ENCODE results near the gene ECI2.
"Not testable (repeated sequence)": the region's sequence is repeated elsewhere in the genome, so short reads cannot be mapped to it uniquely, and the experiment has no call there.

ECI2 gene

DNA sequence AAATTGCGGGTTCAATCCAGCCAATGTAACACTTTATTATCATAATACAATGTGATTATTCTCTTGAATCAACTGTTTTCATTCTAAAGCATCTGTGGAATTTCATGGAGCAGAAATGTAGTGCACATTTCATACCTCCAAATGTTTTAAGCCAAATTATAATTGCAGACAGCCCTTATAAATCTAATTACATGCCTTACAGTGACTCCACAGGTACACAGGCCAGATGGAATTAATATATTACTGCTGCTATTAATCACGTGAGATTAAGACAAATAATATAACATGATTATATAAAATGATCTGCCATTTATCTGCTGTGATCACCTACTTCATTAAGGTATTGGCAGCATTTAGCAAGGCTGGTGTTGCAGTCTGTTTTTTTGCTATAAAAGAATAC lies 9.7 kb upstream of the ECI2 start:
- no peak for FAIRE-seq

DNA sequence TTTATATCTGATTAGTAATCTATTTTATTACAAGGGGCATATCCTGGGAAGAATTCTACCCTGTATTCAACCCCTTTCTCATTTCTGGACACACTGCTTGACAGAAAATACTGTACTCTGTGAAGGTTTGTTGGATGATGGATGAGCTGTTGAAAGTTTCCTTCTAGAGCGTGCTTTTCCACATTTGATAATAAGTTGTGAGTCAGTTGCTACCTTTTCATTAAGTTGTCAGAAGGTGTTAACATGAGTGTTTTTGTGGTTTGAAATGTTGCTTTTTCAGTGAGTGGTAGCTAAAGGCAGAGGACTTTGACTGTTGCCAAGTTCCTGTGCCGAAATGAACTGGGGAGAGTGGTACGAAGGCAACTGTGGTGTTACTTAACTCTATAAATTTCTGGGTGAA lies 3.9 kb upstream of the ECI2 start:
- FAIRE-seq = no peak
- no peak for DNase-seq (ENCODE audit: insufficient read length, low spot score)

More for the DNA sequence above, 9.7 kb upstream of the ECI2 start:
- DNase-seq (ENCODE audit: insufficient read length, low spot score) = no peak

- FAIRE-seq = no peak
These were observed 2.8 kb upstream of the ECI2 start for GRCh38 chr6:4138186-4138585.

DNA sequence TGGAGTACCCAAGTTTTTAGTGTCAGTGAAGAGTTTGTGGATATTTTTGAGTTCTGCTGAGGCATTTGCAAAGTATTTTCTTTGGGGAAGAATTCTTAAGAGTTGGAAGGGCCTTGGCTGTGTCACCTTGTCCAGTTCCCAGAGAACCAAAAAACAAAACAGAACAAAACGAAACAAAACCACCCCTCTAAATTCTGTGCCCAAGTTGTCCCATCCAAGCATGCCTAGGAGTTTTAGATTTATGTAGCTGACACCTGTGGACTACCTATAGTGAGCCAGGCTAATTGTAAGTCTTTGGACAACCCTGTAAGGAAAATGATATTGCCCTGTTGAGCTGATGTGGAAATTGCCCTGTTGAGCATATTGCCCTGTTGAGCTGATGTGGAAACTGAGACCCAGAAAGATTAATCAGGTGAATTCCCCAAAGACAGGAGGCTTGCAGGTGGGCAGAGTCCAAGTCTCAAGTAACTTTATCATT lies 1.0 kb upstream of the ECI2 start:
- DNase-seq (ENCODE audit: insufficient read length, low spot score) (no peak), FAIRE-seq (no peak)

More at GRCh38 chr6:4138186-4138585, 2.8 kb upstream of the ECI2 start:
- DNase-seq (ENCODE audit: insufficient read length, low spot score) = no peak

- FAIRE-seq = no peak
- peak; percentile 88 for DNase-seq (ENCODE audit: insufficient read length, low spot score)
These were observed 434 bp upstream of the ECI2 start for GRCh38 chr6:4135665-4136353.

DNA sequence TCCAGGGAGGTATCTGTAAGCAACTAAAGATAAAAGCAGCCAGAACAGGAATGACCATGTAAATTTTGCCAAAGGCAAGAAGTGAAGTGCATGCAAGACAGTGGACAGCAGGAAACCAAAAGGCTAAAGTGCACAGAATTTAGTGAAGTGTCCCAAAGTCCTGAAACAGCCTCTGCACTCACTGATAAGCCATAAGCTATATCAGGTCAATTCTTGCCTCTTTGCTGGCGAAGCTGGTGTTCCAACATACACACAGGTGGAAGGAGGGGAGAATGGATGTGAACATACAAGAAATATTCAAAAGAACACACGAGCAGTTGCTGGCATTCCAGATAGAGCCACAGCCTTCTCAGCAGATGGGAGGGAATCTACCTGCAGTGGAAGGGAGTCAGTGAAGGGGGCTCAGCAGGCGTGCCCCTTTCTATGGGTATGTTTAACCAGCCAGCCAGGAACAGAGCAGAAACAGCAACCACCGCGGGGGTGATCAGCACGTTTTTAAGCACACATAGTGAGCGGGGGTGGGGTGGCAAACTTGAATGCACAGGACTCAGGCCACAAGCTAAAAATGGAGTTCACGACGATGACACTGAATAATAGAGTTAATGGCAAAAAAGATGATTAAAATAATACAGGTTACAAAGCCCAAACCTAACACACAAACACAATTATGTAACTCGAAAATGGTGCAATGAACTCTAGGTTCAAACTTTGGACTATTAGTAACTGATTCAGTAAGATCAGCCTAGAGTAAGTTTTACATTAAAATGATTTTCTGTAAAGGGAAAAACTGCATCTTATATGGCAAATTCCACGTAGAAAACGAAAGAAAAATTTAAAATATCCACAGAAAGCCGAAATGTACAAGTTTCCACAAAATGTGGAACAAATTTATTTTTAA lies 1.2 kb downstream of the ECI2 start:
- FAIRE-seq = peak; percentile 57
- DNase-seq (ENCODE audit: insufficient read length, low spot score) = no peak

DNA sequence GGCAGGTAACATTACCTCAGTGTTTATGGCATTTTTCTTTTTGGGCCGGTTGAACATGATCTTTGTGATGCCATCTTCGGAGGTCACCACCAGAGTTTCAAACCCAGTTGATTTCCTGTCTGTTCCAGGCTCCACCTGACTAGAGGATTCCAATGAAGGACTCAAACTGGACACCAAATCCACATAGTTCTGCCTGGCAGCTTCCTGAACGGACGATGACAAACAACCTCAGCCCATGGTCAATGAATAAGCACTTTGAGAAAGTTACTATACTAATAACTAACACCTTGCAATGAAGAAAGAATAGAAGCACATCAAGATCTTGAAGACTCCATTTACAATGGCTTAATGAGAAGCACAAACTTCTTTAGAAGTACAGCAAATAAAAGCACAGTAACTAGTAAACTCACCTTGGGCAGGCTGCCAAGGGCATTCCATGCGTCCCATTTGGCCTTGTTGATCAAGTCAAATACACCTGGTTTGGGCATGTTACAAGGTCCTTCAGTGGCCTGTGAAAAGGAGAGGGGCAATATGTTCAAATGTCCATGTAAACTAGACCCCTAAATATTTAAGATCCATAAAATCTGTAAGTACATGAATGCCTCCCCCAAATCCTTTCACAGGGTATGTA lies 4.9 kb downstream of the ECI2 start:
- no peak for FAIRE-seq
- DNase-seq (ENCODE audit: insufficient read length, low spot score) = no peak

GRCh38 chr6:4129446-4129845 lies 5.9 kb downstream of the ECI2 start:
- no peak for FAIRE-seq
- DNase-seq (ENCODE audit: insufficient read length, low spot score) = no peak

DNA sequence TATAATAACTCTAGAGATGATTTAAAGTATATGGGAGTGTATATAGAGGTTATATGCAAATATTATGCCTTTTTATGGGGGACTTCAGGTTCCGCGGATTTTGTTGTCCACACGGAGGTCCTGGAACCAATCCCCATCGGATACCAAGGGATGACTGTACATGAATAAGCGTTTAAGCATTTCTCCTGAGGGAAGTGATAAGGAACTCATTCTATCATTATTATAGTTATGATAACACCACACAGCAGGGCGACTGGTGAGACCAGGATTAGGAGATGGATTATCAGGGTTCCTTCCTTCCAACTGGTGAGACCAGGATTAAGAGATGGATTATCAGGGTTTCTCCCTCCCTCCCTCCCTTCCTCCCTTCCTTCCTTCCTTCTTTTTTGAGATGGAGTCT lies 6.6 kb downstream of the ECI2 start:
- DNase-seq (ENCODE audit: insufficient read length, low spot score) = peak; percentile 32
- FAIRE-seq = no peak

DNA sequence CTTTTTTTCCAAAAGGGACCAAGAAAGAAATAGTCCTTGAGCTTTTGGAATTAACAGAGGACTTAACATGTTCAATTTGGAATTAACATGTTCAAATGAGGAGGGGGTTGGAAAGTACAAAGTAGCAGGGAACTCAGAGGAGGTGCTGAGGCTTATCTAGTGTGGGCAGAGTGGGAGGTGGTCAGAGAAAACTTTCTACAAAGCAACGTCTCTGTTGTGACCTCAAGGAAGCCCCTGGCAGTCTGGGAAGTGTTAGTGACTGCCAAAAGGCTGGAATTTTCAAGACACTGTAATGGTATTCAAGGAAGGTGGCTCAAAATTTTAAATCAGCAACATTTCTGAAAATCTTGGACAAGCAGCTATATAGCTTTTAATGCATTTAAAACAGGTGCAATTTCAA lies 7.3 kb downstream of the ECI2 start:
- DNase-seq (ENCODE audit: insufficient read length, low spot score) (no peak), FAIRE-seq (no peak)

GRCh38 chr6:4125933-4126864 lies 9.2 kb downstream of the ECI2 start:
- DNase-seq (ENCODE audit: insufficient read length, low spot score) (peak; percentile 82), FAIRE-seq (peak; percentile 86)

DNA sequence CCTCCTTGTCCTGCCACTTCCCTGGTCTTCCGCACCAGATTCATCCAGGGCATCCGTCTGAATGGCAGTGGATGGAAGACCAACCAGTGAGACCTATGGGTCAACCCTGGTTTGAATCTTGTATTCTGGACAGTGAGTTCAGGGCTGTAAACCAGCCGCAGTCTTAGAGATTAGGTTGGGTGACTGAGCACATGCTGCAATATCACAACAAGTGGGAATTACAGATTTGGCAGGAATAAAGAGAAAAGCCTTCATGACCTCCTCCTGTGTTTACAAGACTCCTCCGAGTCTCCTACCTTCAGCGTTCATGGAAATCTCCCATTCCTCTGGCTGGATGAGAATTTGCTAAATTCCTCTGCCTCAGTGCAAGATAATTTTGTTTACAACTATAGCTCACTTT lies 9.9 kb downstream of the ECI2 start:
- DNase-seq (ENCODE audit: insufficient read length, low spot score) = no peak
- FAIRE-seq = no peak

GRCh38 chr6:4124351-4124750 lies 11.0 kb downstream of the ECI2 start:
- DNase-seq (ENCODE audit: insufficient read length, low spot score) (no peak), FAIRE-seq (no peak)

GRCh38 chr6:4115741-4116140 lies 19.6 kb downstream of the ECI2 start:
- DNase-seq (ENCODE audit: insufficient read length, low spot score) = no peak
- FAIRE-seq = no peak

GRCh38 chr6:4114123-4114522 lies 21.3 kb downstream of the ECI2 start:
- no peak for FAIRE-seq
- no peak for DNase-seq (ENCODE audit: insufficient read length, low spot score)

GRCh38 chr6:4113649-4114048 lies 21.7 kb downstream of the ECI2 start:
- FAIRE-seq (no peak), DNase-seq (ENCODE audit: insufficient read length, low spot score) (no peak)

- no peak for DNase-seq (ENCODE audit: insufficient read length, low spot score)
- no peak for FAIRE-seq
These were observed 23.0 kb downstream of the ECI2 start for GRCh38 chr6:4112366-4112765.

DNA sequence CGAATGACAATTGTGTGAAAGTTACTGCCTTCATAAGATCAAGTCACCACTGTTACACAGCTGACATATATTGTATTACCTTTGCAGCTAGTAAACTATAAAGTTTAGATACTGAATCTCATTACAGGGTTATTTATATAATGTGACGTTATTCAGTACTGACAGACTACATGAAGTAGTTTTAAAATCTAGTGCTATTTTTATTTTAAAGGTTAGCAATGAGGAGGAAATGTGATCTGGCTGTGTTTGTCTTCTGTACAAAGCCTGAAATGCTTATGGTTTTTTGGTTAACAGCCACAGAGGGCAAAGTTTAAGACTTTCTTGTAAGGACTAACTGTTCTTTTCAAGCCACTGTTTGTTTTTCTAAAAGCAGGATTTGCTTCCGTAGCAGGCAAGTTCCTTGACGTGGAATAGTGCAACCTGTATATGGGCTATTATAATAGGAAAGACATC lies 26.0 kb downstream of the ECI2 start:
- not testable (repeated sequence) for DNase-seq (ENCODE audit: insufficient read length, low spot score); FAIRE-seq

DNA sequence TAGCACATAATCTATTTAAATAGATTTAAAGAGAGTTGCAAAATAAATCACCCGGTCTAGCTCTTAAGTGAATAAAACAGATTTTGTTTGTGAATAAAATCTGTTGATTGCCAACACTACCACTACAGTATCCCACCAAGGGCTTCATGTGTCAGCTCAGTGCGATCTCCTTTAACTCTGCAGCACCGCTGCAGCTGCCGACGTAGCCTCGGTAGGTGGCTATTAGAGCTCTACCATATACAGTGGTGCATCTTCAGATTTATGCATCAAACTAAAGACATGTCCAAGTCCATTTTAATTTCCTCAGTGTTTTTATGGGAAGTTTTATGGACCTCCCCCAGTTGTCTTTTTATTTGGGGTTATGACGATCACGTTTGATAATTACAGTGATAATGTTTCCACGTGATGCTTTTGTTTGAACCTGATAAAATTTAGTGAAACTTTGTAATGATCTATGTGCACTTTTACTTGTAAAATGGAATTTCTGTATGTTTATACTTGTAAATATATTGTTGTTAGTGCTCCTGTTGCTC lies 26.7 kb downstream of the ECI2 start:
- FAIRE-seq (no peak), DNase-seq (ENCODE audit: insufficient read length, low spot score) (no peak)

- DNase-seq (ENCODE audit: insufficient read length, low spot score) (no peak), FAIRE-seq (no peak)
These were observed 27.5 kb downstream of the ECI2 start for GRCh38 chr6:4107873-4108272.
